HepG2 (cell line): Measurements from ENCODE around the gene C2CD3. TPM values are rescaled to one million over a fixed set of nuclear protein-coding genes. Genes with fewer than 3 reads are reported as not detected.

Experiments used
- ATF2 ChIP-seq: sonication (generic); formaldehyde crosslinking; IDR thresholded peaks from 2 replicates; pipeline ENCODE4 v1.4.0; 2020; ENCODE audit warnings: missing genetic modification reagents
- ATF7 ChIP-seq, 2 experiments: fragments of 450-650 bp in 1 of 2; sonication (generic) in 1 of 2; formaldehyde crosslinking in 1 of 2; IDR thresholded peaks; 2 replicates each; pipeline versions ENCODE4 v1.4.0 to v1.6.1; 2016 to 2020; ENCODE audit warnings: antibody characterized with exemption in 1 of 2, mild to moderate bottlenecking in 1 of 2, missing genetic modification reagents in 1 of 2
- CCDC6 ChIP-seq: sonication (generic); formaldehyde crosslinking; IDR thresholded peaks from 2 replicates; pipeline ENCODE4 v1.8.1; 2022; ENCODE audit warnings: mild to moderate bottlenecking, missing genetic modification reagents, moderate library complexity
- CENPT ChIP-seq: sonication (generic); formaldehyde crosslinking; IDR thresholded peaks from 2 replicates; pipeline ENCODE4 v1.8.0; 2022; ENCODE audit warnings: low read depth, mild to moderate bottlenecking, moderate library complexity, missing genetic modification reagents
- HDAC6 ChIP-seq: fragments of 200-600 bp; sonication (generic); IDR thresholded peaks from 2 replicates; pipeline ENCODE4 v1.7.0; 2017; ENCODE audit warnings: mild to moderate bottlenecking, antibody characterized with exemption, low read length, low read depth
- HMG20A ChIP-seq: IDR thresholded peaks from 2 replicates; pipeline ENCODE4 v1.6.1; 2016; ENCODE audit warnings: borderline replicate concordance
- MATR3 ChIP-seq: sonication (generic); formaldehyde crosslinking; IDR thresholded peaks from 2 replicates; pipeline ENCODE4 v1.4.0; 2020; ENCODE audit warnings: missing genetic modification reagents
- NCOA5 ChIP-seq: sonication (generic); formaldehyde crosslinking; IDR thresholded peaks from 2 replicates; pipeline ENCODE4 v1.4.0; 2020; ENCODE audit warnings: missing genetic modification reagents
- NFKBIZ ChIP-seq: IDR thresholded peaks from 2 replicates; pipeline ENCODE4 v1.6.1; 2018; ENCODE audit warnings: missing genetic modification reagents, missing compliant biosample characterization
- NR2F6 ChIP-seq, 2 experiments: IDR thresholded peaks; 2 replicates each; pipeline ENCODE4 v1.6.1; 2016; ENCODE audit warnings: antibody characterized with exemption in 1 of 2, mild to moderate bottlenecking in 1 of 2
- PHF5A ChIP-seq: IDR thresholded peaks from one replicate; pipeline ENCODE4 v1.6.1; 2018; ENCODE audit warnings: low read depth, missing genetic modification reagents; ENCODE audit not compliant: unreplicated experiment
- RARA ChIP-seq: IDR thresholded peaks from 2 replicates; pipeline ENCODE4 v1.6.1; 2016; ENCODE audit warnings: missing genetic modification reagents, missing compliant biosample characterization
- SNAPC5 ChIP-seq: sonication (generic); formaldehyde crosslinking; IDR thresholded peaks from 2 replicates; pipeline ENCODE4 v1.8.1; 2023; ENCODE audit warnings: mild to moderate bottlenecking, missing genetic modification reagents, borderline replicate concordance
- SRSF4 ChIP-seq: fragments of 200-400 bp; formaldehyde crosslinking; IDR thresholded peaks from one replicate; pipeline ENCODE4 v1.6.1; 2018; ENCODE audit warnings: mild to moderate bottlenecking, low read depth, low read length, moderate library complexity; ENCODE audit not compliant: poor library complexity, severe bottlenecking
- SRSF9 ChIP-seq: fragments of 200-400 bp; formaldehyde crosslinking; IDR thresholded peaks from 2 replicates; pipeline ENCODE4 v1.6.1; 2018; ENCODE audit warnings: borderline replicate concordance, mild to moderate bottlenecking, low read depth, low read length; ENCODE audit not compliant: insufficient read depth, poor library complexity, severe bottlenecking
- TMF1 ChIP-seq: sonication (generic); formaldehyde crosslinking; IDR thresholded peaks from 2 replicates; pipeline ENCODE4 v1.8.1; 2022; ENCODE audit warnings: low read depth, missing genetic modification reagents
- TRIM22 ChIP-seq: fragments of 450-650 bp; IDR thresholded peaks from 2 replicates; pipeline ENCODE4 v1.6.1; 2017
- ZBTB3 ChIP-seq: sonication (generic); formaldehyde crosslinking; IDR thresholded peaks from 2 replicates; pipeline ENCODE4 v1.4.0; 2020; ENCODE audit warnings: low read depth, mild to moderate bottlenecking, moderate library complexity, missing genetic modification reagents, borderline replicate concordance
- ZNF225 ChIP-seq: sonication (generic); formaldehyde crosslinking; IDR thresholded peaks from 2 replicates; pipeline ENCODE4 v1.4.0; 2020; ENCODE audit warnings: mild to moderate bottlenecking, missing genetic modification reagents
- ZNF34 ChIP-seq: sonication (generic); formaldehyde crosslinking; IDR thresholded peaks from 2 replicates; pipeline ENCODE4 v1.4.0; 2020; ENCODE audit warnings: mild to moderate bottlenecking, missing genetic modification reagents, borderline replicate concordance
- ZNF350 ChIP-seq: sonication (generic); formaldehyde crosslinking; IDR thresholded peaks from 2 replicates; pipeline ENCODE4 v1.4.0; 2020; ENCODE audit warnings: mild to moderate bottlenecking, low read depth, missing genetic modification reagents, borderline replicate concordance
- ZNF468 ChIP-seq: sonication (generic); formaldehyde crosslinking; IDR thresholded peaks from 2 replicates; pipeline ENCODE4 v1.8.0; 2022; ENCODE audit warnings: mild to moderate bottlenecking, moderate library complexity, missing genetic modification reagents
- ZNF549 ChIP-seq: sonication (generic); formaldehyde crosslinking; IDR thresholded peaks from 2 replicates; pipeline ENCODE4 v1.5.0; 2020; ENCODE audit warnings: missing genetic modification reagents
- ZNF550 ChIP-seq: sonication (generic); formaldehyde crosslinking; IDR thresholded peaks from 2 replicates; pipeline ENCODE4 v1.4.0; 2020; ENCODE audit warnings: mild to moderate bottlenecking, missing genetic modification reagents, borderline replicate concordance
- ZSCAN5A ChIP-seq: sonication (generic); formaldehyde crosslinking; IDR thresholded peaks from 2 replicates; pipeline ENCODE4 v1.8.0; 2022; ENCODE audit warnings: mild to moderate bottlenecking, missing genetic modification reagents, borderline replicate concordance
- polyA plus RNA-seq, 8 experiments: library from polyadenylated mRNA; depleted of rRNA in 3 of 8; stranded (reverse) in 7 of 8; unstranded in 1 of 8; fragments of >200 nt; fragmentation: Illumina TruSeq in 4 of 8; extraction: Trizol in 4 of 8; gene quantifications; 2 replicates each; pipeline versions ENCODE4 v1.2.1 to v1.2.3, GENCODE V29; 2011 to 2016; ENCODE audit warnings: low read depth in 4 of 8, missing spikeins in 1 of 8, mixed read lengths in 1 of 8; ENCODE audit not compliant: insufficient read depth in 1 of 8
- total RNA-seq, 5 experiments: library from RNA; depleted of rRNA; stranded (reverse); fragments of >200 nt; fragmentation: Illumina TruSeq; extraction: Trizol; gene quantifications; 2 replicates each; pipeline ENCODE4 v1.2.3, GENCODE V29; 2016; ENCODE audit warnings: low read depth in 1 of 5

C2CD3 gene
- total and polyA plus RNA-seq, 2 of the 13 experiments (the other 11 are each of a cell fraction or from before 2014, with no cell fraction given): 5.5 to 6.4 TPM

GRCh38 chr11:73982990-73983740, 187.6 kb downstream of the C2CD3 start (continued):
- TF ChIP-seq ATF2: peak; percentile 77
- no peak for TF ChIP-seq SRSF4
- peak; percentile 84; the same call in 1 of the 2 replicates for TF ChIP-seq ZNF225 (CRISPR knock-in tag)
- TF ChIP-seq ZNF34 (CRISPR knock-in tag): no peak; the same call in 1 of the 2 replicates
- no peak for TF ChIP-seq HMG20A (CRISPR knock-in tag)
- peak; percentile 97 for TF ChIP-seq CCDC6 (CRISPR knock-in tag)
- peak; percentile 23; the same call in 1 of the 2 replicates for TF ChIP-seq NFKBIZ (CRISPR knock-in tag)
- peak; percentile 63; the same call in 1 of the 2 replicates for TF ChIP-seq SNAPC5 (CRISPR knock-in tag)
- TF ChIP-seq HDAC6: no peak
- TF ChIP-seq ZBTB3: no peak; the same call in 1 of the 2 replicates
- no peak; the same call in 1 of the 2 replicates for TF ChIP-seq ZNF550
- no peak for TF ChIP-seq TRIM22
- no peak for TF ChIP-seq NR2F6 (IDR thresholded peaks at IDR 0.05)
- peak; percentile 37; the same call in 1 of the 2 replicates for TF ChIP-seq NR2F6 (CRISPR knock-in tag; IDR thresholded peaks at IDR 0.05)
- no peak; the same call in 1 of the 2 replicates for TF ChIP-seq ZSCAN5A (CRISPR knock-in tag)
- TF ChIP-seq ZNF350: peak; percentile 68; the same call in 1 of the 2 replicates
- TF ChIP-seq ATF7 (IDR thresholded peaks at IDR 0.05): no peak
- peak; percentile 51; the same call in 1 of the 2 replicates for TF ChIP-seq ATF7 (CRISPR knock-in tag; IDR thresholded peaks at IDR 0.05)
- no peak for TF ChIP-seq ZNF468 (CRISPR knock-in tag)
- TF ChIP-seq MATR3 (CRISPR knock-in tag): no peak
- no peak for TF ChIP-seq PHF5A
- 0 out of 2 replicates have a peak, but pooled peaks have one; percentile 50 for TF ChIP-seq ZNF549 (CRISPR knock-in tag)
- no peak for TF ChIP-seq NCOA5
- peak; percentile 22; the same call in 1 of the 2 replicates for TF ChIP-seq RARA (CRISPR knock-in tag)
- TF ChIP-seq SRSF9: no peak
- peak; percentile 91; the same call in 1 of the 2 replicates for TF ChIP-seq CENPT (CRISPR knock-in tag)
- TF ChIP-seq TMF1 (CRISPR knock-in tag): peak; percentile 94
